GM12878 (cell line): ENCODE measurements around the gene NFATC1. TPM values are rescaled to one million over a fixed set of nuclear protein-coding genes. Genes with fewer than 3 reads are reported as not detected.

Source experiments
- ATAC-seq: fragments of 200-7000 bp; cut with Tn5 transposase; 3 replicates; pipeline ENCODE4 v1.9.1; 2020; ENCODE audit warnings: mild to moderate bottlenecking, moderate library complexity
- BruUV-seq: library from RNA; stranded (reverse); fragments of 400-500 nt; replicated peaks from 2 replicates; lab custom pipeline; 2021; lab: Mats Ljungman, UMichigan
- CTCF ChIA-PET: fragments of 300-600 bp; sonication (Branson Sonifier 250); formaldehyde crosslinking; extraction: SDS; loops from one replicate; lab custom pipeline; 2021; ENCODE audit warnings: inconsistent platforms; lab: Yijun Ruan, JAX
- POLR2A ChIA-PET: fragments of 350-600 bp; formaldehyde crosslinking; extraction: SDS; loops from one replicate; lab custom pipeline; 2021; ENCODE audit warnings: inconsistent platforms; lab: Charles Lee
- RAD21 ChIA-PET: fragments of 300-600 bp; sonication (Branson Sonifier 250); formaldehyde crosslinking; loops from one replicate; lab custom pipeline; 2023; ENCODE audit warnings: antibody characterized with exemption; ENCODE audit not compliant: unreplicated experiment; lab: Charles Lee
- SMC1A ChIA-PET: fragments of 300-600 bp; sonication (Branson Sonifier 250); formaldehyde crosslinking; loops from one replicate; lab custom pipeline; 2023; ENCODE audit not compliant: unreplicated experiment, uncharacterized antibody; lab: Charles Lee
- DNase-seq: peaks from one replicate; pipeline ENCODE4 v3.0.0-alpha.2; 2011; ENCODE audit warnings: low read depth, low spot score
- FAIRE-seq: peaks from 3 replicates; lab custom pipeline; 2011; peaks lifted over from hg19 to GRCh38; lab: Jason Lieb, UNC
- H2AFZ ChIP-seq: 2 replicates; pipeline ENCODE4 v1.6.0; 2011; ENCODE audit warnings: low read depth, low read length, control low read depth; ENCODE audit not compliant: control insufficient read depth
- H3K27ac ChIP-seq: 2 replicates; pipeline ENCODE4 v1.5.1; 2011; ENCODE audit warnings: control low read depth; ENCODE audit not compliant: control insufficient read depth, insufficient read depth
- H3K27me3 ChIP-seq, 2 experiments: replicated peaks in 1 of 2; 2 replicates each; pipeline versions ENCODE4 v1.6.0 to v1.6.1; 2011; ENCODE audit warnings: low read length in 1 of 2; ENCODE audit not compliant: control insufficient read depth in 2 of 2, insufficient read depth in 2 of 2
- H3K36me3 ChIP-seq, 2 experiments: 2 replicates each; pipeline ENCODE4 v1.5.1; 2011; ENCODE audit warnings: low read length in 1 of 2; ENCODE audit not compliant: control insufficient read depth in 2 of 2, insufficient read depth in 2 of 2
- H3K4me1 ChIP-seq: 2 replicates; pipeline ENCODE4 v1.6.1; 2011; ENCODE audit warnings: mild to moderate bottlenecking, low read length, moderate library complexity, mixed read lengths; ENCODE audit not compliant: control insufficient read depth, insufficient read depth
- H3K4me2 ChIP-seq: 2 replicates; pipeline ENCODE4 v1.6.0; 2011; ENCODE audit warnings: control low read depth; ENCODE audit not compliant: control insufficient read depth, insufficient read depth
- H3K4me3 ChIP-seq: fragments of 200-600 bp; sonication (generic); 2 replicates; pipeline ENCODE4 v1.5.1; 2016
- H3K79me2 ChIP-seq: 2 replicates; pipeline ENCODE4 v1.6.0; 2011; ENCODE audit warnings: low read length; ENCODE audit not compliant: control insufficient read depth, insufficient read depth
- H3K9ac ChIP-seq: 2 replicates; pipeline ENCODE4 v1.8.0; 2011; ENCODE audit warnings: low read length, control low read depth, mixed read lengths; ENCODE audit not compliant: control insufficient read depth, insufficient read depth
- H3K9me3 ChIP-seq: replicated peaks from 3 replicates; pipeline ENCODE4 v1.5.1; 2011; ENCODE audit warnings: mild to moderate bottlenecking, low read length; ENCODE audit not compliant: control insufficient read depth, insufficient read depth
- H4K20me1 ChIP-seq: 2 replicates; pipeline ENCODE4 v1.6.0; 2011; ENCODE audit not compliant: control insufficient read depth, insufficient read depth
- CREB1 ChIP-seq: IDR thresholded peaks from 2 replicates; pipeline ENCODE4 v1.6.1; 2012; ENCODE audit warnings: low read depth, mild to moderate bottlenecking, inconsistent platforms
- FOXM1 ChIP-seq: IDR thresholded peaks from 2 replicates; pipeline ENCODE4 v1.6.1; 2012; ENCODE audit warnings: low read depth, mild to moderate bottlenecking, inconsistent platforms, low read length, moderate library complexity
- MTA2 ChIP-seq: fragments of 450-650 bp; IDR thresholded peaks from 2 replicates; pipeline ENCODE4 v1.6.1; 2016; ENCODE audit warnings: low read depth, mild to moderate bottlenecking, moderate library complexity
- NBN ChIP-seq: fragments of 450-650 bp; IDR thresholded peaks from 2 replicates; pipeline ENCODE4 v1.6.1; 2016
- SMARCA5 ChIP-seq: fragments of 450-650 bp; IDR thresholded peaks from 2 replicates; pipeline ENCODE4 v1.6.1; 2017; ENCODE audit warnings: mild to moderate bottlenecking
- SRF ChIP-seq, 2 experiments: IDR thresholded peaks; 2 replicates each; pipeline ENCODE4 v1.6.1; 2011; ENCODE audit warnings: low read depth in 2 of 2, low read length in 2 of 2, mild to moderate bottlenecking in 1 of 2, moderate library complexity in 1 of 2
- YY1 ChIP-seq: IDR thresholded peaks from 2 replicates; pipeline ENCODE4 v1.6.1; 2011; ENCODE audit warnings: low read depth, mild to moderate bottlenecking, low read length
- ZNF274 ChIP-seq: IDR thresholded peaks from one replicate; pipeline ENCODE4 v1.8.0; 2011; ENCODE audit not compliant: insufficient read length, insufficient read depth
- WGBS: methylation state at CpG from one replicate; pipeline ENCODE4 v1.1.6; 2016; ENCODE audit warnings: low lambda C conversion rate; ENCODE audit not compliant: insufficient replicate concordance, insufficient coverage; ENCODE audit errors: missing lambda C conversion rate; 5-methylcytosine and 5-hydroxymethylcytosine counted together
- in situ Hi-C: fragments of 300-500 bp; cut with MboI; formaldehyde crosslinking; loops from 9 replicates; pipeline ENCODE4 v1.14.3; 2018; ENCODE audit warnings: mixed read lengths
- intact Hi-C: fragments of 100-400 bp; cut with micrococcal nuclease; formaldehyde crosslinking; loops from one replicate; pipeline ENCODE4 v1.14.2; 2022; ENCODE audit not compliant: unreplicated experiment
- polyA plus RNA-seq, 11 experiments: library from polyadenylated mRNA; depleted of rRNA in 4 of 11; unstranded in 6 of 11; stranded (reverse) in 5 of 11; fragments of >200 nt; fragmentation: Nextera tagmentation in 4 of 11; fragmentation: Illumina TruSeq in 1 of 11; extraction: Ambion mirVana in 4 of 11; extraction: Trizol in 1 of 11; gene quantifications; 1 replicate in 1 of 11; 2 replicates in 10 of 11; pipeline versions ENCODE4 v1.2.1 to v1.2.3, GENCODE V29; 2011 to 2016; ENCODE audit warnings: inconsistent platforms in 2 of 11, missing spikeins in 2 of 11, low read depth in 1 of 11
- total RNA-seq, 4 experiments: library from RNA; depleted of rRNA in 3 of 4; stranded (reverse); fragments of >200 nt in 3 of 4; fragmentation: Illumina TruSeq in 1 of 4; extraction: Trizol in 1 of 4; gene quantifications; 2 replicates each; pipeline versions ENCODE4 v1.2.1 to v1.2.3, GENCODE V29; 2013 to 2021
- TF ChIP-seq, protein P1 (sequence below): fragments of 450-650 bp; IDR thresholded peaks from 2 replicates; pipeline ENCODE4 v1.6.1; 2017; ENCODE audit warnings: borderline replicate concordance
- TF ChIP-seq, protein P2 (sequence below): IDR thresholded peaks from 2 replicates; pipeline ENCODE4 v1.6.1; 2012; ENCODE audit warnings: low read depth, low read length, improper control_type of control experiment
- TF ChIP-seq, protein P3 (sequence below), 3 experiments: IDR thresholded peaks in 2 of 3; conservative IDR thresholded peaks in 1 of 3; 2 replicates each; pipeline ENCODE4 v1.5.1; 2011; ENCODE audit warnings: low read depth in 3 of 3, low read length in 3 of 3, mild to moderate bottlenecking in 3 of 3, control low read depth in 2 of 3, moderate library complexity in 2 of 3, inconsistent platforms in 1 of 3, mixed read lengths in 1 of 3; ENCODE audit not compliant: control insufficient read depth in 2 of 3, insufficient read depth in 1 of 3; ENCODE audit errors: extremely low read depth in 1 of 3

The NFATC1 gene
- total and polyA plus RNA-seq, 10 of the 15 experiments (the other 5 are each of a cell fraction or from before 2014, with no cell fraction given) = 0.84 to 20.8 (median 5.1) TPM

DNA sequence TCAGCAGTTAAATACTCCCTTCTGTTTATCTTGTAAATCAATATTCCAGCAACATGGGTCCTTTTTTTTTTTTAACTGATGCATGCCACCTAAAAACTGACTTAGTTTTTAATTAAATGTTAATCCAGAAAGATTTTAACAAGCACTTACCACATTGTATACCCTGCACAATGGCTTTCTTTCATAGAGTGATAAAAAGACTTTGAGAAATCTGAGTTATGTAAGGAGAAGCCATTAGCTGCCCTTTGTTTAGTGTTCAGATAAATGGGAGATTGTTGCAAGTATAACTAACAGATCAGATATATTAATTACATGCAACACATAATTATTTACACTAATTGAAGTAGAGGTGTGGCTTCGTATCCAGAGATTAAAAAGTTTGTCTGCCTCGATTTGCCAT lies 22.7 kb upstream of the NFATC1 start:
- Histone ChIP-seq H3K4me2 (no peak overlapping the region), H3K4me1 (peaks cover 9% of the 10 kb centered on the region), H3K79me2 (no peaks in the 10 kb centered on the region), H3K27ac (no peak overlapping the region), H3K27me3 (no peaks in the 10 kb centered on the region), H3K4me3 (no peak overlapping the region), H3K36me3 (peaks cover 0 to 4% of the 10 kb centered on the region in 2 experiments; a peak in 2 of 4 replicates), H3K9me3 (no peaks in the 10 kb centered on the region), H3K9ac (no peak overlapping the region), H2AFZ (no peak overlapping the region), H4K20me1 (no peaks in the 10 kb centered on the region)
- SMC1A ChIA-PET = interaction anchor here (0.7 to 1.2 kb wide), 3 partner anchors 12 to 17 kb away, joined by 3 to 5 read pairs (median 3); no protein-coding TSS in a partner anchor
- DNase-seq (no peak), ATAC-seq (no peak), FAIRE-seq (no peak)
- 96% methylated on average over 2 of the region's 2 CpGs for WGBS
- no TSS peak for BruUV-seq
- RAD21 ChIA-PET = no interaction called here
- in situ Hi-C loops (no loop called here), intact Hi-C loops (no loop called here)
- POLR2A ChIA-PET = no interaction called here
- CTCF ChIA-PET = no interaction called here
- TF ChIP-seq NBN = no peak
- TF ChIP-seq, protein P1, sequence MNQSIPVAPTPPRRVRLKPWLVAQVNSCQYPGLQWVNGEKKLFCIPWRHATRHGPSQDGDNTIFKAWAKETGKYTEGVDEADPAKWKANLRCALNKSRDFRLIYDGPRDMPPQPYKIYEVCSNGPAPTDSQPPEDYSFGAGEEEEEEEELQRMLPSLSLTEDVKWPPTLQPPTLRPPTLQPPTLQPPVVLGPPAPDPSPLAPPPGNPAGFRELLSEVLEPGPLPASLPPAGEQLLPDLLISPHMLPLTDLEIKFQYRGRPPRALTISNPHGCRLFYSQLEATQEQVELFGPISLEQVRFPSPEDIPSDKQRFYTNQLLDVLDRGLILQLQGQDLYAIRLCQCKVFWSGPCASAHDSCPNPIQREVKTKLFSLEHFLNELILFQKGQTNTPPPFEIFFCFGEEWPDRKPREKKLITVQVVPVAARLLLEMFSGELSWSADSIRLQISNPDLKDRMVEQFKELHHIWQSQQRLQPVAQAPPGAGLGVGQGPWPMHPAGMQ = no peak
- no peak for TF ChIP-seq YY1
- TF ChIP-seq SRF (IDR thresholded peaks at IDR 0.05; ENCODE audit: low read depth in 2 of 2, low read length in 2 of 2) = no peak
- no peak for TF ChIP-seq SMARCA5

DNA sequence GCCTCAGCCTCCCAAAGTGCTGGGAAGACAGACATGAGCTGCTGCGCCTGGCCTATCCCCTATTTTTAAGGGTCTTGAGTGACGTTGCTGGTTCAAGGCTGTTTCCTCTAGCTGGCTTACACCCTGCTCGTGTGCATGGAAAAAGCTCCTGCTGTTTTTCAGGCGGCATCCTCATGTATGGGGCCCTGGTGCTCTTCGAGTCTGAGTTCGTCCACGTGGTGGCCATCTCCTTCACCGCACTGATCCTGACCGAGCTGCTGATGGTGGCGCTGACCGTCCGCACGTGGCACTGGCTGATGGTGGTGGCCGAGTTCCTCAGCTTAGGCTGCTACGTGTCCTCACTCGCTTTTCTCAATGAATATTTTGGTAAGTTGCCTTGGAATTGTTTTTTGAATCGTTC lies 22.0 kb upstream of the NFATC1 start:
- no peak for DNase-seq
- no peak for FAIRE-seq
- H4K20me1 ChIP-seq = no peaks in the 10 kb centered on the region
- no peaks in the 10 kb centered on the region for H3K79me2 ChIP-seq
- BruUV-seq = no TSS peak
- no peak overlapping the region for H3K4me3 ChIP-seq
- intact Hi-C loops (no loop called here), in situ Hi-C loops (no loop called here)
- H3K27ac ChIP-seq = no peak overlapping the region
- no peak overlapping the region for H2AFZ ChIP-seq
- 98% methylated on average over 17 of the region's 17 CpGs for WGBS
- H3K36me3 ChIP-seq = peaks cover 0 to 4% of the 10 kb centered on the region in 2 experiments; a peak in 2 of 4 replicates
- ChIA-PET RAD21 (interaction anchor here (1.7 to 2.1 kb wide), 2 partner anchors 25 to 269 kb away, joined by 6 to 9 read pairs; no protein-coding TSS in a partner anchor), SMC1A (interaction anchor here (1.2 kb wide), 1 partner anchor 12 kb away, joined by 3 read pairs; no protein-coding TSS in a partner anchor), CTCF (no interaction called here), POLR2A (no interaction called here)
- peaks cover 9% of the 10 kb centered on the region for H3K4me1 ChIP-seq
- no peak for ATAC-seq
- no peak for TF ChIP-seq MTA2
- no peak for TF ChIP-seq CREB1
- no peak for TF ChIP-seq YY1
- TF ChIP-seq, protein P2, sequence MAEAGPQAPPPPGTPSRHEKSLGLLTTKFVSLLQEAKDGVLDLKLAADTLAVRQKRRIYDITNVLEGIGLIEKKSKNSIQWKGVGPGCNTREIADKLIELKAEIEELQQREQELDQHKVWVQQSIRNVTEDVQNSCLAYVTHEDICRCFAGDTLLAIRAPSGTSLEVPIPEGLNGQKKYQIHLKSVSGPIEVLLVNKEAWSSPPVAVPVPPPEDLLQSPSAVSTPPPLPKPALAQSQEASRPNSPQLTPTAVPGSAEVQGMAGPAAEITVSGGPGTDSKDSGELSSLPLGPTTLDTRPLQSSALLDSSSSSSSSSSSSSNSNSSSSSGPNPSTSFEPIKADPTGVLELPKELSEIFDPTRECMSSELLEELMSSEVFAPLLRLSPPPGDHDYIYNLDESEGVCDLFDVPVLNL = no peak
- TF ChIP-seq ZNF274 = no peak
- no peak for TF ChIP-seq FOXM1
- TF ChIP-seq, protein P3, sequence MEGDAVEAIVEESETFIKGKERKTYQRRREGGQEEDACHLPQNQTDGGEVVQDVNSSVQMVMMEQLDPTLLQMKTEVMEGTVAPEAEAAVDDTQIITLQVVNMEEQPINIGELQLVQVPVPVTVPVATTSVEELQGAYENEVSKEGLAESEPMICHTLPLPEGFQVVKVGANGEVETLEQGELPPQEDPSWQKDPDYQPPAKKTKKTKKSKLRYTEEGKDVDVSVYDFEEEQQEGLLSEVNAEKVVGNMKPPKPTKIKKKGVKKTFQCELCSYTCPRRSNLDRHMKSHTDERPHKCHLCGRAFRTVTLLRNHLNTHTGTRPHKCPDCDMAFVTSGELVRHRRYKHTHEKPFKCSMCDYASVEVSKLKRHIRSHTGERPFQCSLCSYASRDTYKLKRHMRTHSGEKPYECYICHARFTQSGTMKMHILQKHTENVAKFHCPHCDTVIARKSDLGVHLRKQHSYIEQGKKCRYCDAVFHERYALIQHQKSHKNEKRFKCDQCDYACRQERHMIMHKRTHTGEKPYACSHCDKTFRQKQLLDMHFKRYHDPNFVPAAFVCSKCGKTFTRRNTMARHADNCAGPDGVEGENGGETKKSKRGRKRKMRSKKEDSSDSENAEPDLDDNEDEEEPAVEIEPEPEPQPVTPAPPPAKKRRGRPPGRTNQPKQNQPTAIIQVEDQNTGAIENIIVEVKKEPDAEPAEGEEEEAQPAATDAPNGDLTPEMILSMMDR (IDR thresholded peaks at IDR 0.05 in 2 of 3, conservative IDR thresholded peaks at IDR 0.05 in 1 of 3; ENCODE audit: control insufficient read depth in 2 of 3, extremely low read depth in 1 of 3, insufficient read depth in 1 of 3, low read depth in 3 of 3, low read length in 3 of 3) = no peak
- no peaks in the 10 kb centered on the region for H3K9me3 ChIP-seq
- no peak overlapping the region for H3K9ac ChIP-seq
- H3K4me2 ChIP-seq = no peak overlapping the region
- no peaks in the 10 kb centered on the region for H3K27me3 ChIP-seq
